Lung (tissue), 16 donors: ENCODE results near the gene PRR15L. TPM values are rescaled to one million over a fixed set of nuclear protein-coding genes. Genes with fewer than 3 reads are reported as not detected.
A peak's percentile ranks its signal among the peaks of the same experiment; 100 is the strongest.

Experiments
- ATAC-seq: fragments of 200-7000 bp; cut with Tn5 transposase; one replicate; pipeline ENCODE4 v1.9.1; 2020; ENCODE audit warnings: moderate number of reproducible peaks; ENCODE audit not compliant: insufficient read depth, low FRiP score
- DNase-seq, 3 donors: peaks; one replicate each; pipeline ENCODE4 v3.0.0-alpha.2; 2013 to 2017
- H3K27ac ChIP-seq, 2 donors: one replicate each; pipeline ENCODE4 v1.5.1; 2013; ENCODE audit warnings: mild to moderate bottlenecking in 2 of 2, moderate library complexity in 2 of 2, control low read depth in 1 of 2, inconsistent platforms in 1 of 2, low read depth in 1 of 2, low read length in 1 of 2
- H3K27me3 ChIP-seq, 3 donors: one replicate each; pipeline ENCODE4 v1.5.1; 2013; ENCODE audit warnings: low read length in 2 of 3; ENCODE audit not compliant: control insufficient read depth in 3 of 3, insufficient read depth in 3 of 3
- H3K36me3 ChIP-seq, 4 donors: one replicate each; pipeline ENCODE4 v1.5.1; 2013; ENCODE audit warnings: low read length in 4 of 4, mild to moderate bottlenecking in 1 of 4, moderate library complexity in 1 of 4; ENCODE audit not compliant: control insufficient read depth in 4 of 4, insufficient read depth in 4 of 4
- H3K4me1 ChIP-seq, 5 donors: one replicate each; pipeline ENCODE4 v1.5.1; 2013; ENCODE audit warnings: low read length in 5 of 5, mild to moderate bottlenecking in 2 of 5, moderate library complexity in 1 of 5; ENCODE audit not compliant: control insufficient read depth in 5 of 5, insufficient read depth in 5 of 5
- H3K4me3 ChIP-seq: one replicate; pipeline ENCODE4 v1.5.1; 2013; ENCODE audit warnings: mild to moderate bottlenecking, control low read depth, moderate library complexity
- H3K9ac ChIP-seq, 2 donors: one replicate each; pipeline ENCODE4 v1.5.1; 2013; ENCODE audit warnings: low read length in 2 of 2, control low read depth in 1 of 2; ENCODE audit not compliant: insufficient read depth in 1 of 2
- H3K9me3 ChIP-seq, 4 donors: one replicate each; pipeline ENCODE4 v1.5.1; 2013; ENCODE audit warnings: low read length in 3 of 4, mild to moderate bottlenecking in 1 of 4, moderate library complexity in 1 of 4; ENCODE audit not compliant: control insufficient read depth in 4 of 4, insufficient read depth in 3 of 4
- CTCF ChIP-seq: IDR thresholded peaks from 2 replicates; pipeline ENCODE4 v1.5.1; 2012; ENCODE audit warnings: mild to moderate bottlenecking; ENCODE audit errors: control extremely low read depth, extremely low read depth
- WGBS, 2 donors: extraction: QIAGEN DNeasy Blood & Tissue Kit; methylation state at CpG; one replicate each; pipeline ENCODE4 v1.1.7; 2013; 5-methylcytosine and 5-hydroxymethylcytosine counted together
- long read RNA-seq, 5 donors: transcript quantifications; one replicate each; lab custom pipeline, GENCODE V29; 2026
- polyA plus RNA-seq, 2 donors: library from polyadenylated mRNA; stranded (reverse); fragments of 200-250 nt; gene quantifications; one replicate each; pipeline ENCODE4 v1.2.1, GENCODE V29; 2013
- total RNA-seq, 2 donors: library from RNA; depleted of rRNA in 1 of 2; stranded (reverse); fragments of >200 nt in 1 of 2; gene quantifications; one replicate each; pipeline ENCODE4 v1.2.1, GENCODE V29; 2014 to 2021
- donor health status: control.
- donor health status: control.
- donor health status: Bipolar disorder and iron deficiency.
- donor health status: healthy.
- donor health status: DM: yes; HTN: yes; CAD: no.

The PRR15L gene
- total RNA-seq = 10 to 100 TPM; 59.5 to 86.9 TPM
- polyA plus RNA-seq = 10 to 100 TPM; 64.2 to 98.5 TPM
- long read RNA-seq, donor 1, transcript PRR15L-201 (2 exons, 1,519 nt) = major isoform, 10 of 10 reads
- long read RNA-seq, donor 1, partial matches to known transcripts = 0 of 10 reads
- long read RNA-seq, donor 1, other reads (novel, unspliced or antisense) = 0 of 10 reads
- long read RNA-seq, donor 2, partial matches to known transcripts = 0 of 4 reads
- long read RNA-seq, donor 2, other reads (novel, unspliced or antisense) = 0 of 4 reads
- long read RNA-seq, donor 3, partial matches to known transcripts = 0 of 3 reads
- long read RNA-seq, donor 3, other reads (novel, unspliced or antisense) = 0 of 3 reads
- long read RNA-seq, donor 4, partial matches to known transcripts = 0 of 2 reads
- long read RNA-seq, donor 4, other reads (novel, unspliced or antisense) = 0 of 2 reads
- long read RNA-seq, donor 5, transcript PRR15L-201 (2 exons, 1,519 nt) = major isoform, 8 of 8 reads
- long read RNA-seq, donor 5, partial matches to known transcripts = 0 of 8 reads
- long read RNA-seq, donor 5, other reads (novel, unspliced or antisense) = 0 of 8 reads

- Histone ChIP-seq H3K9ac (peak within 1 kb of the TSS in 1 of 2 donors; percentile 46), H3K9me3 (no peaks in the 10 kb centered on the region), H3K4me1 (peaks cover 0 to 11% (median 0%) of the 10 kb centered on the region in 5 donors), H3K27me3 (no peaks in the 10 kb centered on the region), H3K36me3 (no peaks in the 10 kb centered on the region), H3K4me3 (peak within 1 kb of the TSS; percentile 54), H3K27ac (peak within 1 kb of the TSS in 1 of 2 donors; percentile 89)
- peak; percentile 63 to 82 (median 75) for DNase-seq
- no peak for TF ChIP-seq CTCF
- 54 to 74% methylated on average over 16 of the region's 16 CpGs for WGBS, 2 donors
- ATAC-seq = peak; percentile 55
Measured at GRCh38 chr17:47957591-47958490, at the start of gene PRR15L. Gene PRR15L, minus strand, starts transcription at chr17:47957883. Its CDS starts 4,649 bp downstream, at chr17:47953234.

DNA sequence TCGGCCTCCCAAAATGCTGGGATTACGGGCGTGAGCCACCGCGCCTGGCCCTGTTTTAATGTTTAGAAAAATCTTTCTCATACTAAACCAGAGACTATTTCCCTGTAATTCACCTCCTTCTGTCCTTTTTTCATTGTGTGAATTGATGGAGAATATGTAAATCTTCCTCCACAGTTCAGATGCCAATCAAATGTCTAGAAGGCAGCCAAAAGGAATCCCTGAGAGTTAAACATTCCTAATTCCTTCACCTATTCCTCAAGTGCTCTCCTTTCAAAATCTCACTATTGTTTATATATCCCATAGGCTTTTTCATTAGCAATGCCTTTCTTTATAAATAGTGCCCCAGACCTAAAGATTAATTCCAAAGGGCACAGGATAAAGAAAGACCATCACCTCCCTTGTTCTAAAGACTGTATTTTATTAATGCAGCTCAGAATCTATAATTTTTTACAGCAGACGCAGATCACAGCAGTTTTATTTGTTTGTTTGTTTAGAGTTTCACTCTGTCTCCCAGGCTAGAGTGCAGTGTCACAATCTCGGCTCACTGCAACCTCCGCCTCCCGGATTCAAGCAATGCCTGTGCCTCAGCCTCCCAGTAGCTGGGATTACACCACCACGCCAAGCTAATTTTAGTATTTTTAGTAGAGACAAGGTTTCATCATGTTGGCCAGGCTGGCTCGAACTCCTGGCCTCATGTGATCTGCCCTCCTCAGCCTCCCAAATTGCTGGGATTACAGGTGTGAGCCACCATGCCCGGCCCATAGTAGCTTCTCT lies 49.4 kb upstream of the PRR15L start:
- peaks cover 0 to 22% (median 11%) of the 10 kb centered on the region in 5 donors for H3K4me1 ChIP-seq
- no peak for DNase-seq

More for the DNA sequence above, 49.4 kb upstream of the PRR15L start:
- Histone ChIP-seq H3K36me3 (no peaks in the 10 kb centered on the region), H3K9ac (no peak overlapping the region), H3K4me3 (no peak overlapping the region), H3K27ac (no peak overlapping the region), H3K27me3 (peaks cover 0 to 3% (median 0%) of the 10 kb centered on the region in 3 donors), H3K9me3 (no peaks in the 10 kb centered on the region)
- ATAC-seq = no peak
- TF ChIP-seq CTCF = no peak
- 82 to 83% methylated on average over 12 of the region's 12 CpGs for WGBS, 2 donors
